GM23248 (cell line): ENCODE measurements around the gene RNASE7. TPM values are rescaled to one million over a fixed set of nuclear protein-coding genes. Genes with fewer than 3 reads are reported as not detected.

Source experiments
- DNase-seq: peaks from one replicate; pipeline ENCODE4 v3.0.0-alpha.2; 2015
- H2AFZ ChIP-seq: fragments of 200-600 bp; sonication (generic); 2 replicates; pipeline ENCODE4 v1.6.1; 2016; ENCODE audit warnings: antibody characterized with exemption
- H3F3A ChIP-seq: fragments of 200-600 bp; sonication (generic); 2 replicates; pipeline ENCODE4 v1.6.1; 2016; ENCODE audit warnings: mild to moderate bottlenecking, antibody characterized with exemption, mixed run types; ENCODE audit not compliant: insufficient read depth
- H3K27ac ChIP-seq: fragments of 200-600 bp; sonication (generic); 2 replicates; pipeline ENCODE4 v1.5.1; 2016; ENCODE audit warnings: mild to moderate bottlenecking
- H3K27me3 ChIP-seq: fragments of 200-600 bp; sonication (generic); replicated peaks from 2 replicates; pipeline ENCODE4 v1.6.1; 2016; ENCODE audit warnings: mild to moderate bottlenecking; ENCODE audit not compliant: insufficient read depth
- H3K36me3 ChIP-seq: fragments of 200-600 bp; sonication (generic); 2 replicates; pipeline ENCODE4 v1.6.1; 2016; ENCODE audit warnings: low read depth, mild to moderate bottlenecking
- H3K4me1 ChIP-seq: fragments of 200-600 bp; sonication (generic); 2 replicates; pipeline ENCODE4 v1.6.1; 2016; ENCODE audit warnings: mild to moderate bottlenecking; ENCODE audit not compliant: insufficient read depth
- H3K4me2 ChIP-seq: fragments of 200-600 bp; sonication (generic); one replicate; pipeline ENCODE4 v1.6.1; 2016; ENCODE audit warnings: mild to moderate bottlenecking; ENCODE audit not compliant: unreplicated experiment
- H3K4me3 ChIP-seq: fragments of 200-600 bp; sonication (generic); 2 replicates; pipeline ENCODE4 v1.5.1; 2016; ENCODE audit warnings: mild to moderate bottlenecking
- H3K79me2 ChIP-seq: fragments of 200-600 bp; sonication (generic); 2 replicates; pipeline ENCODE4 v1.6.1; 2016; ENCODE audit warnings: mild to moderate bottlenecking; ENCODE audit not compliant: insufficient read depth
- H3K9ac ChIP-seq: fragments of 200-600 bp; sonication (generic); 2 replicates; pipeline ENCODE4 v1.6.1; 2016; ENCODE audit warnings: mild to moderate bottlenecking
- H3K9me2 ChIP-seq: fragments of 200-600 bp; sonication (generic); 2 replicates; pipeline ENCODE4 v1.6.1; 2016; ENCODE audit warnings: mixed run types, mild to moderate bottlenecking, moderate library complexity; ENCODE audit not compliant: insufficient read depth
- H3K9me3 ChIP-seq: fragments of 200-600 bp; sonication (generic); one replicate; pipeline ENCODE4 v1.6.1; 2017; ENCODE audit warnings: low read depth
- H4K20me1 ChIP-seq: fragments of 200-600 bp; sonication (generic); 2 replicates; pipeline ENCODE4 v1.6.0; 2016; ENCODE audit not compliant: insufficient read depth
- EZH2 ChIP-seq: fragments of 200-600 bp; sonication (generic); IDR thresholded peaks from 2 replicates; pipeline ENCODE4 v1.6.1; 2018; ENCODE audit warnings: antibody characterized with exemption, mild to moderate bottlenecking; ENCODE audit not compliant: insufficient read depth, poor library complexity, severe bottlenecking
- EZH2phosphoT487 ChIP-seq: fragments of 200-600 bp; sonication (generic); IDR thresholded peaks from 2 replicates; pipeline ENCODE4 v1.6.1; 2018; ENCODE audit warnings: antibody characterized with exemption, moderate library complexity, mild to moderate bottlenecking, low read depth; ENCODE audit not compliant: insufficient read depth
- WGBS, 2 experiments: methylation state at CpG; one replicate each; pipeline ENCODE4 v1.1.6; 2015 to 2017; ENCODE audit warnings: low lambda C conversion rate in 2 of 2, low coverage in 1 of 2; ENCODE audit errors: missing lambda C conversion rate in 2 of 2; 5-methylcytosine and 5-hydroxymethylcytosine counted together
- in situ Hi-C: fragments of 300-500 bp; cut with MboI; formaldehyde crosslinking; loops from 2 replicates; pipeline ENCODE4 v1.15.0; 2020
- polyA plus RNA-seq: library from polyadenylated mRNA; unstranded; fragments of >200 nt; fragmentation: Nextera tagmentation; extraction: Ambion mirVana; gene quantifications from 2 replicates; pipeline ENCODE4 v1.2.1, GENCODE V29; 2016
- total RNA-seq: library from RNA; depleted of rRNA; stranded (reverse); fragments of >200 nt; shearing (Covaris generic); gene quantifications from 2 replicates; pipeline ENCODE4 v1.2.3, GENCODE V29; 2014

Gene RNASE7
- total and polyA plus RNA-seq, 2 experiments from 2014 or later, result not detected

GRCh38 chr14:21069388-21070082 is 27.4 kb downstream of the RNASE7 start:
- peak overlapping the region; percentile 81 for H2AFZ ChIP-seq
- H3F3A ChIP-seq, result peaks cover 28% of the 10 kb centered on the region
- H4K20me1 ChIP-seq, result no peaks in the 10 kb centered on the region
- peak overlapping the region; percentile 100 for H3K27ac ChIP-seq
- DNase-seq, result peak; percentile 64
- no peaks in the 10 kb centered on the region for H3K9me3 ChIP-seq
- H3K4me1 ChIP-seq, result peaks cover 26% of the 10 kb centered on the region
- H3K9me2 ChIP-seq, result no peaks in the 10 kb centered on the region
- peak overlapping the region; percentile 99 for H3K4me2 ChIP-seq
- peaks cover 20% of the 10 kb centered on the region for H3K79me2 ChIP-seq
- TF ChIP-seq EZH2, result no peak
- no peak for TF ChIP-seq EZH2phosphoT487
- in situ Hi-C loops, result no loop called here
- WGBS, 2 experiments, result 1 to 4% methylated on average over 33 to 40 of the region's 40 CpGs
- peak overlapping the region; percentile 96 for H3K9ac ChIP-seq
- H3K27me3 ChIP-seq, result no peaks in the 10 kb centered on the region
- no peaks in the 10 kb centered on the region for H3K36me3 ChIP-seq
- peak overlapping the region; percentile 87 for H3K4me3 ChIP-seq

DNA sequence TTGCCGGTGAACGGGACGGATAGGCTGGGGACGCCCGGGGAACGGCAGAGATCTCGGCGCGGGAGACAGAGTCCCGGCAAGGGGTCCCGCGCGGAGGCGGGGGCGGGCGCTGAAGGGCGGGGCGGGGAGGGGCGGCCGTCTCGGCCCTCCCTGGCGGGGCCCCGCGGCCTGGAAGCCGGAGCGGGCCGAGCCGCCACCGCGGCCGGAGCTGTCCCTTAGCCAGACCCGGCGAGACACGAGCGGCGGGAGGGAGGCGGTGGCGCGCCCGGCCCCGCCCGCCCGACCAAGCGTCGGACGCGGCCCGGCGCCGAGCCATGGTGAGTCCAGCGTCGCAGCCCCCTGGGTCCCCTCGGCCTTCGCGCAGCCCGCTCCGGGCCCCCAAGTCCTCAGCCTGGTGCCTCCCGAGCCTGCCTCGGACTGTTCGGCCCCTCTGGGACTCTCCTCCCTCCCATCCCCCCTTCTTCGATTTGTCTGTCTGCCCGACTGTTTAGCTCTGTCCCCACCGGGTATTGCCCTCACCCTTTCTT is 28.0 kb downstream of the RNASE7 start, which contains the start of gene ARHGEF40:
ARHGEF40 (plus strand) TSS at position 222 of the 527 bp plus-strand sequence; CDS start at position 315, 93 bp downstream.
- Histone ChIP-seq H3F3A (peaks cover 28% of the 10 kb centered on the region), H3K9me2 (no peaks in the 10 kb centered on the region), H3K27me3 (no peaks in the 10 kb centered on the region), H3K4me2 (peak within 1 kb of the TSS; percentile 99), H3K4me3 (peak within 1 kb of the TSS; percentile 87), H3K9me3 (no peaks in the 10 kb centered on the region), H3K4me1 (peaks cover 26% of the 10 kb centered on the region), H2AFZ (peak within 1 kb of the TSS; percentile 81), H4K20me1 (no peaks in the 10 kb centered on the region), H3K36me3 (no peaks in the 10 kb centered on the region), H3K79me2 (peaks cover 26% of the 10 kb centered on the region), H3K9ac (peak within 1 kb of the TSS; percentile 96), H3K27ac (peak within 1 kb of the TSS; percentile 100)
- in situ Hi-C loops, result no loop called here
- no peak for TF ChIP-seq EZH2
- no peak for TF ChIP-seq EZH2phosphoT487
- DNase-seq, result peak; percentile 79
- WGBS, 2 experiments, result 1% methylated on average over 11 to 52 of the region's 63 CpGs

DNA sequence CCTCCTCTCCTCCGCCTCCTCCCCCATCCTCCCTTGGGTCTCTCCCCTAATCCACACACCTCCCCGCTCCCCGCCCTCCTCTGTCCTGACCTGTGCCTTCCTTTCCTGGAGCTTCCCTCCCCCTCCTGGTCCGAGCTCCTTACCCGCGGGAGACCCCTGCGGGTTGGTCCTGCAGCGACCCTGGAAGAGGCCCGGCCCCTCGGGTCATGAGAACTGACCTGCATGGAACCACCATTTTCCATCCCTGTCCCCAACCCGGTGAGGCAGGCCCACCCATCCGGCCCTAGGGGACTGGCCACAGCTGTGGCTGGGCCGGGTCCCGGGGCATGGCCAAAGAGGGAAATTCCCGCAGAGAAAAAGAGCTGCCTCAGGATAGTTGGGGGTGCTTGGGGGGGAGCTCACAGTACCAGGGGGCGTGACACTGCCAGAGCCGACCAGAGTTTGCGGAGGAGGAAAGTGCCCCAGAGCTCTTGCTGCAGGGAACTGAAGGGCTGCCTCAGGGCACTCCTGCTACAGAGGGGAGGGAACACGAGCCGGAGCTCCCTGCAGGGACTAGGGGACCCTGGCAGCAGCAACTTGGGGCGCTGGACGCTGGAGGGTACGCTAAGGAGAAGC is 28.6 kb downstream of the RNASE7 start:
- in situ Hi-C loops, result no loop called here
- DNase-seq, result peak; percentile 77
- Histone ChIP-seq H3K9me3 (no peaks in the 10 kb centered on the region), H3K9ac (peak overlapping the region; percentile 96), H3F3A (peaks cover 28% of the 10 kb centered on the region), H3K9me2 (no peaks in the 10 kb centered on the region), H3K27me3 (no peaks in the 10 kb centered on the region), H3K27ac (peak overlapping the region; percentile 100), H3K4me3 (peak overlapping the region; percentile 87), H4K20me1 (no peaks in the 10 kb centered on the region), H3K36me3 (peaks cover 1% of the 10 kb centered on the region; the same call in 1 of the 2 replicates), H3K4me2 (peak overlapping the region; percentile 99), H3K79me2 (peaks cover 32% of the 10 kb centered on the region), H2AFZ (peak overlapping the region; percentile 76), H3K4me1 (peaks cover 26% of the 10 kb centered on the region)
- TF ChIP-seq EZH2 (no peak), EZH2phosphoT487 (no peak)
- 0 to 1% methylated on average over 20 to 23 of the region's 23 CpGs for WGBS, 2 experiments

DNA sequence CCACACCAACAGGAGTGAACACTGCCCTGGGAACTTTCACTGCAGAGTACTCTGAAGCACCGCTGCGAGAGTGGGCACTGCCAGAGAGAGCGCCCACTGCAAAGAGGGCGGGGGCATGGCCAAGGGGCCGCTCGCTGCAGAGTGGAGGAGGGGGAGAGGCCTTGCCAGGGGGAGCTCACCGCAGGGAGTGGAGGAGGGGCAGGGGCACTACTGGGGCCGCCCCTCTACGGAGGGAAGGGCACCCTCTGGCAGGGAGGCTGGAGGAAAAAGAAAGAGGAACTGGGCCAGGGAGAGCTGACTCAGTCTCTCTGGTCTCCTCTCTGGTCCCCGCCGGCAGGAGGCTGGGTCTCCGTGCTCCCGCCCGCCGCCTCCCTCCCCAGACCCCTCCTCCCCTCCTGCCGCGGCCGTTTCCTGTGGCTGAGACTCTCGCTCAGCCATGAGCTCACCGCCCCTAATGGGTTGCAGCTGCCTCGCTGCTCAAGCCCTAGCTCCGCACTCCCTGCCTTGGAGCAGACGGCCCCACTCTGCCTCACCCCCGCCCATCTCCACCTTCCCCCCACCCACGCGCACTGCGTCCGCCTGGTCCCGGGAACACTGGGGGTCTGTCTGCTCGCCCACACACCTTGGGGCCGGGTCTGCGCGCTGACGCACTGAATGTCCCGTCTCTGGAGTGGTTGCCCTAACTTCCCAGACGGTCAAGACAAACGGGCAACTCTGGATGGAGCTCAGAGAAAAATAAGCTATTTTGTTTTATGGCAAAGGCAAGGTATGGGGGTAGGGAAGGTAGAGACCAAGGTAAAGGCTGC is 29.3 kb downstream of the RNASE7 start:
- Histone ChIP-seq H4K20me1 (no peaks in the 10 kb centered on the region), H3F3A (peaks cover 28% of the 10 kb centered on the region), H3K9me3 (no peaks in the 10 kb centered on the region), H3K36me3 (peaks cover 8% of the 10 kb centered on the region; the same call in 1 of the 2 replicates), H3K9me2 (no peaks in the 10 kb centered on the region), H3K4me3 (peak overlapping the region; percentile 87), H3K27ac (peak overlapping the region; percentile 100), H3K4me1 (peaks cover 26% of the 10 kb centered on the region), H2AFZ (peak overlapping the region; percentile 76), H3K27me3 (no peaks in the 10 kb centered on the region), H3K4me2 (peak overlapping the region; percentile 99), H3K9ac (peak overlapping the region; percentile 96), H3K79me2 (peaks cover 39% of the 10 kb centered on the region)
- peak; percentile 97 for DNase-seq
- TF ChIP-seq EZH2phosphoT487 (no peak), EZH2 (no peak)
- 0 to 3% methylated on average over 19 to 37 of the region's 37 CpGs for WGBS, 2 experiments
- in situ Hi-C loops, result no loop called here
